ENCODE measurements around the gene PRKAG1.

PRKAG1 gene

GRCh38 chr12:48954841-48955501 lies 63.6 kb downstream of the PRKAG1 start:
- TF ChIP-seq GATA2 (IDR thresholded peaks at IDR 0.05; ENCODE audit: low read depth, low read length), result no peak
- no peak for TF ChIP-seq GATA3 (IDR thresholded peaks at IDR 0.05; ENCODE audit: low read depth, low read length)

DNA sequence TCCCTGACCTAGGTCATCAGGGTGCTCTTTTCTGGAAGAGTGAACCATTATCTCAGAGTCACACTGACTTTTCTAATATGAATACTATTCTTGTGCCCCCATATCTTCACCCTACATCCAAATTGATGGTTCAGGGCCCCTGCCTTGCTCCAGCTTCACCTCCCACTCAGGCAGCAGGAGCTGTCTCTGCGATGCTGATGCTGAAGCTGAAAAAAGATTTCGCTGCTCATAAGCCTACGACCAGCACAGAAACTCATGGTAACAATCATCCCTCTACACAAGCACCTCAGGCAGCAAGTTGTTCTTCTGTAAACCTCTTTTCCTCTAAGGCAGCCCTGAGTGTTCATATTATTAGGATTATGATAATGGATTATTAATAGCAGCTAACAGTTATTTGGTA lies 64.5 kb downstream of the PRKAG1 start:
- TF ChIP-seq GATA3 (IDR thresholded peaks at IDR 0.05; ENCODE audit: low read depth, low read length) (no peak), GATA2 (IDR thresholded peaks at IDR 0.05; ENCODE audit: low read depth, low read length) (no peak)

DNA sequence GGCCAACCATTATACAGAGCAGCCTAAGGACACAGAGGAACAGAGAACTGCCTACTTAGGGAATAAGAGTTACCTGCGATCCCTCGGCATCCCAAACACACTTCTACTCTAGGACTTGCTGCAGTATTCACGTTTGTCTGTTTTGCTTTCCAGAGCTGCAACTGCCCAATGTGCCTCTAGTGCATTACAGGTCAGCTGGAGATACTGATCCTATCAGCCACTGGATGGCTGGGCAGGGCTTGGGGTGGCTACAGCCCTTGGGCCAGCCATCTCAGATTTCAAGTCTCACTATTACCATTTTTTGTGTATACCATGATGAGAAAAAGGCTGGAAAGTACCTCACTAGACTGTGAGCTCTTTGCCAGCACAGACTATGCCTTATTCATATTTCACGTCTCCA lies 65.9 kb downstream of the PRKAG1 start:
- no peak for TF ChIP-seq GATA2 (IDR thresholded peaks at IDR 0.05; ENCODE audit: low read depth, low read length)
- TF ChIP-seq GATA3 (IDR thresholded peaks at IDR 0.05; ENCODE audit: low read depth, low read length), result no peak

Data from SH-SY5Y (cell line).